GM18520 (cell line): Measurements from ENCODE around the gene NUMA1.

Experiments
- ATAC-seq: cut with Tn5 transposase; IDR thresholded peaks from one replicate; pipeline ENCODE4 v1.9.1; 2021; ENCODE audit not compliant: unreplicated experiment

Gene NUMA1

DNA sequence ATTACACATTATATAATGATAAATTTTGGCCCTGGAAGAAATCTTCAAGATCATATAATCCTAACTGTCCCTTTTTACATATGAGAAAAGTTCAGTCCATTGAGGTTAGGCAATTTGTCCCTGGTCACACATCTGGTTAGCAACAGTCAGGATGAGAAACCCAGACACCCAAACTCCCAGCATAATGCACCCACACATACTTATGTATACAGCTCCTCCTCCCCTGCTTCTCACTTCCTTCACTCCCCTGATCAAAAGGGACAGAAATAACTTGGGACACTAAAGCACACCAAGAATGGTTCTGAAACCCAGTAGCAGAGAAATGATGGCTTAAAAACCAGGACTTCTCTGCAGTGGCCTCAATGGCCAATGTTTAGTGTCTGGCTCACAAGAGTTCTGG lies 11.1 kb downstream of the NUMA1 start:
- ATAC-seq, result no peak

GRCh38 chr11:72067676-72068075 lies 12.7 kb downstream of the NUMA1 start:
- no peak for ATAC-seq

DNA sequence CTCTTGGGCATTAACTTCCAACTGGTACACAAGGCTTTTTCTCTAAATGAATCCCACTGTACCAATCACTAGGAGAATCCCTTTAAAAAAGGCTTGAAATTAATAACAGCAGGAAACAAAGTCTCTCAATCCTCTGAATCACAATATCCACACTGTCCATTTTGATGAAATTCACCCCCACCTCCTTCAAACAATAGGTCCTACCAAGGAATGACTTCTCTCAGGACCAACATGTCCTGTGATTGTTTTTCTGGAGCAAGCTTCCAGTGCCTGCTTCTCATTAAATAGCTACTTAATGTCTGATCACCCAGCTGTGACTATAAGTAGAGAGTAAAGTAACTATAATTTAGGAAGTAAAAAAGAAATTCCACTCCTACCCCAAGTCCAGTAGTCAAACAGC lies 13.1 kb downstream of the NUMA1 start:
- no peak for ATAC-seq

GRCh38 chr11:72066855-72067254 lies 13.5 kb downstream of the NUMA1 start:
- ATAC-seq, result no peak

DNA sequence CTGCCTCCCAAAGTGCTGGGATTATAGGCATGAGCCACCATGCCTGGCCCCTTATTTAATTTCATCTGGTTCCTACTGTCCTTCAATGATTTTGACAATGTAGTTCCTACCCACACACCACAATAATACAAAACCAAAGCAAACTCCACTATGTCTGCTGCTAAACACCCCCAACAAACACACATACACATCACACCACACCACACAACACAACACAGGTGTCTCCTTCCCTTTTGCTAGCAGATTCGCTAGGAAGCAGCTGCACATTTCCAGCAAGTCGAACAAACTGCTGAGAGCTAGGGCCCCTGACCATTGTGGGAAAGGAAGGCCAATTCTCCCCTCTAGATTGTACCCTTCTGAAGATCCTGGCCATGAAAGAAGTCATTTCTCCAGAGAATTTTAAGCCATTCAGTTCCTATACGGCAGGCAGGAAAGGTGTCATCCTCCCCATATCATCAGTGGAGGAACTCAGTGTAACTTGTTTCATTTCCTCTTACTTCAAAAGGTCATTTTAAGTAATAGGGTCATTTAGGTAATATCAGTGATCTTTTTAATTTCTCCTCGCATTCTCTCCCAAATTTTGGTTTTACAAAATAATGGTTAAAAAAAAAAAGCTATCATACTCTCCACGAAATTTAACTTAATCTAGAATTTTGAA lies 18.5 kb downstream of the NUMA1 start:
- no peak for ATAC-seq

DNA sequence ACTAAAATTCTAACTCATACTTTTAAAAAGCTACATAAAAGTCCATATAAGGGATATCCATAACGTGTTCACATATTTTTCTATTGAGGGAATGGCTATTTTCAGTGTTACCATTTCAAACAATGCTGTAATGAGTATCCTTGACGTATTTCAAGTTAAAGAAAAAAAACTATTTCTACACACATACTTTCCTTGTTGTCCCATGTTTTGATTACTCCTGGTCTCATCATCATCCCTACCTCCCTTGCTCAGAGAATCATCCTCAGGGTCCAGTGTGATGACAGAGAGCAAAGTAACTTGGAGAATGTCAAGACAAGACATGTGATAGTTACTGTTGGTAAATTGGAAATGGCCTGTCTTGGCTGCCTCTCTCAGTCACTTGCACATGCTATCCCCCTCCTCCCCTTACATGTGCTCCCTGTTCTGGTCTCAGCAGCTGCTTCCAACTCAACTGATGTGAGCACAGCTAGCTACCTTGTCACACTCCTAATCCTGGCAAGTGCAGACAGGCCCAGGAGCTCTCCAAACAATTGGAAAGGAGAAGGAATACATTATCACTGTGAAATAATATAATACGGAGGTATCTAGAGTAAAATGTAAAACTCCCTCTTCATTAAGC lies 21.8 kb downstream of the NUMA1 start:
- ATAC-seq, result no peak

GRCh38 chr11:72048766-72049460 lies 31.4 kb downstream of the NUMA1 start:
- no peak for ATAC-seq

- no peak for ATAC-seq
Measured at GRCh38 chr11:72045849-72046248, 34.5 kb downstream of the NUMA1 start.

DNA sequence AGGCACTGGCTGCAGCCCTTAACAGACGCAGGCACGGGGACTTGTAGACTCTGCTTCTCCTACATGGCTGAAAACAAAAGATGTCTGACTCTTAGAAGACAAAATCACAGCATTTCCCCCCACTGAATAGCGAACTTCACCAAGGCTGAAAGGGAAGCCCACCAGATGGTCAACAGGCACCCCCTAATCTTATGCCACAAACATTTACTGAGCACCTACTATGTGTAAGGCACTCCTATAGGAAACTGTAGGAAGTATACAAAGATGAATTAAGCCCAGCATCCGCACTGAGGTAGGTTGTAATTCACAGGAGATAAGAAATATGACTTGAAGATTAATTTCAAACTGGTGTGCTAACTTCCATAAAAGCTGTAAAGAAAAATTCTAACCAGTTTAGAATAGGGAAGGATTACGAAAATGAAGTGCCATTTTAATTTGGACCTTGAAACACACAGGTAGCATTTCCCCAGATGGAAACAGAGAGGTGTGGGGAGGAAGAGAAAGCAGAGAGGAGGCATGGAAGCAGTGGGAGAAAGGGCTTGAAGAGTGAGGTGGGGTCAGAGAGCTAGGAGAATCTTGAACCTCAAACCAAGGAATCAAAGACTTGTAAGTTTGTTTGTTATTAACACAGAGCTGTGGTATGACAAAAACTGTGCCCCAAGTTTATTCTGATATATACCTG lies 38.1 kb downstream of the NUMA1 start:
- no peak for ATAC-seq

DNA sequence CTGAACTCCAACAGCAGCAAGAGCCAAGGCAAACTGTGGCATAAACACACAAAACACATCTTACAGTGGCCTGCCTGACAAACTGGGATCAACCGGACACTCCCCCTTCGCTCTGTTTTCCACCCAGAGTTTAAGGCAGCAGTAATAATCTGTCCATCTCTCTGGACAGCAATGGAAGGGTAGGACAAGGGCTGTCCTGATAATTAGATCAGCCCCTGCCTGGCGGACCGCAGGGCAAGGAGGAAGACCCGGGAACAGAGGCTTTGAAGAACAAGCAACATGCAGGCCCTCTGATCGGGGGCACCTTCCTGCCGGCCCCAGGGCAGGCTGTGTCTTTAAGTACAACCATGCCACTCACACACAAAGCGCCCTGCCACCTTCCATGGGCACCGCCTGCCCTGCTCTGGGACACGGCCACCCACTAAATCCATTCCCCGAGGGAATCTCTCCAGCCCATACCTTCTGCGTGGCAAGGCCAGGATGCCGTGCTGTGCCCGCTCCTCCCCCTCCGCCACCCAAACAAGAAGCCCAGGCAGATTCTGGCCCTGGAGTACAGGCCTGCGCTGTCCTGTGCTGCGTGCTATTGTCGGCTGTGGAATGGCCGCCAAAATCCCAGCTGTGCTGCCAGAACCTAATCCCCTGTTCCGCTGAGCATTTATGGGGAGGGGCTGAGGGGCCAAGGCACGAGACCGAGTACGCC lies 38.8 kb downstream of the NUMA1 start:
- ATAC-seq, result no peak

GRCh38 chr11:72040491-72041363 lies 39.6 kb downstream of the NUMA1 start:
- ATAC-seq, result no peak

- no peak for ATAC-seq
Measured at GRCh38 chr11:72039856-72040401, 40.4 kb downstream of the NUMA1 start.

DNA sequence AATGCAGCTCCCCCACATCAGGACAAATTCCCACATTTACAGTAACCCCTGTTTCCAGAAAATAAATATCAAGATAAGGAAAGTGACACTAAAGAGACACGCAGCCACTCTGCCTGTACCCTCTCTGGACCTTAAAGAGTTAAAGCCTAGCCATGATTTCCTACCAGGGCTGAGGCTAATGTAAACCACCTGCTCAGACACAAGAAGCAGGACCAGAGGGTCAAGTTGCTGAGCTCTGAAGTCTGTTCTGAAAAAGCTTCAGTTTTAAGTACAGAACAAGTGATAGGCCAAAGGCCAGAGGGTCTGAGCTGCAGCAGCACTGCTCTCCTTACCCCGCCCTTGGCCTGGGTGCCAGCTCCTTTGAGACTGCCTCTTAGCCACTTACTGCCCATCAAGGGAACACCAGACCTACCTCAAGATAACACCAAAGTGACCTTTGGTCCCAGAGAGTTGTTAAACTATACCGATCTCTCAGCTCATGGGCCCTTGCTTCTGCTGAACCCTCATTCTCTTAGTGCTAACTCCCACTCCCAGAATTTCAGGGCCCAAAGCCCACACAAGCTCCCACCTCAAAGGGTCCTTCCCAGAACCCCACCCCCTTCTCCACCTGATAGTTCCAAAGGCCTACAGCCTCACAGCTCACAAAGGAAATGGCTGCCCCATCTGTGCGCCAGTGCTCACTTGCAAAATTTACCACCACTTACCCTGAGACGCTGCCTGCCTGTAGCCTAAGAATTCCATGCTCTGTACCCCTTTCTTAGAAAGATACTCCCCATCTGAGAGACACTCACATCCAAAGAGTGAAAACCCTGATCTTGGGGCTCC lies 41.1 kb downstream of the NUMA1 start:
- ATAC-seq, result no peak

DNA sequence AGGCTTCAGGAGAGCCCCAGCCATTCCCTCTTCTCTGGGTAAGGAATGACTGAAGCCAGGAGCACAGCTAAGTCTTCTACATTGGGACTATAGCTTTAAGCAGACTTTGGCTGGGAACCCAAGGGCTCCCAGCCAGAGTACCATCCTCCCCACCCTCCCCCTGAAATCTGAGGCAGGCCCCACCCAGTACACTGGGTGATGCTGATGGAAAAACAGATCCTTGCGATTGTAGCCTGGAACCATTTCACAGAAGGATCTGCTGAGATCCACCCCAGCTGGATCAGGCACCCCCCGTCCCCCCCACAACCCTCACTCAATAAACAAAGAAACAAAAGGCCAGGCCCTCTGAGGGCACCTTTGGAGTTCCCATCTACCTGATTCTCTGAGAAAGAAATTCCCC lies 41.9 kb downstream of the NUMA1 start:
- ATAC-seq, result no peak

GRCh38 chr11:72037554-72038311 lies 42.6 kb downstream of the NUMA1 start:
- ATAC-seq, result no peak

GRCh38 chr11:72036687-72037086 lies 43.7 kb downstream of the NUMA1 start:
- no peak for ATAC-seq

DNA sequence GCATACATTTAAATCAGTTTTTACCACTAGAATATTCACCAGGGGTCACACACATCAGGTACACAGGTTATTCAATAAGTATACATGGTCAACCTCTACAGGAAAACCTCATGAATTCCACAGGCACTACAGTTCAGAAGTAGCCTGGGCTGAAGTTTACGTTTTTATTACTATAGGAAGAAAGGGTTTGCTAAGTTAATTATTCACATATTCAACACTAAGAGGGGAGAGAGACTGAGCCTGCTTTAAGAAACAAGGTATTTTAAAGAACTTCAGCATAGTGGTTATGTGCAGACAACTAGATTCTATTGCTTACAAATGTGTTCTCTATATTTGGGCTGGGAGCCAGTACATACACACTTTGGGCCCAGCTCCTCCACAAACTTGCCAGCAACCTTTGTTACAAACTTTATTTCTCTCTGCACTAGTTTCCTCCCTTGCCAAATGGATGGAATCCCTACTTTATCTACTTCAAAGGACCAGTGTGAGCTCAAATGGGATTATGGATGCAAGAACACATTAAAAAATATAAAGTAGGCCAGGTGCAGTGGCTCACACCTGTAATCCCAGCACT lies 49.8 kb downstream of the NUMA1 start:
- ATAC-seq, result no peak

- ATAC-seq, result no peak
Measured at GRCh38 chr11:72026090-72026489, 54.3 kb downstream of the NUMA1 start.
